Sciatic nerve (tissue), 2 donors: ENCODE results near the gene MRPL14. TPM values are rescaled to one million over a fixed set of nuclear protein-coding genes. Genes with fewer than 3 reads are reported as not detected.

Experiments used
- ATAC-seq: fragments of 200-7000 bp; cut with Tn5 transposase; one replicate; pipeline ENCODE4 v1.9.1; 2020; ENCODE audit warnings: mild to moderate bottlenecking, moderate library complexity
- DNase-seq: peaks from one replicate; pipeline ENCODE4 v3.0.0-alpha.2; 2020; ENCODE audit warnings: low spot score
- intact Hi-C: fragments of 100-400 bp; cut with DNase I; formaldehyde crosslinking; loops from one replicate; pipeline ENCODE4 v1.14.2; 2022
- total RNA-seq: library from RNA; stranded (reverse); fragmentation: NEBNext Ultra II Directional; extraction: Animal tissue kit (Norgen Biotek cat#: 25700); gene quantifications from one replicate; pipeline ENCODE4 v1.2.1, GENCODE V29; 2021
- donor health status: DM: no; HTN: no; CAD: no.
- donor health status: DM: no; HTN: no; CAD: no.

MRPL14 gene
- total RNA-seq, 1 donor from 2014 or later: 21.8 TPM

- no peak for DNase-seq
- ATAC-seq: no peak
- intact Hi-C loops: no loop called here
Measured at GRCh38 chr6:44088827-44089590, 38.2 kb downstream of the MRPL14 start.

- ATAC-seq (no peak), DNase-seq (no peak)
- intact Hi-C loops: no loop called here
Measured at GRCh38 chr6:44087623-44088022, 39.6 kb downstream of the MRPL14 start.

GRCh38 chr6:44086931-44087574 lies 40.2 kb downstream of the MRPL14 start:
- ATAC-seq (peak; percentile 23), DNase-seq (no peak)
- intact Hi-C loops: no loop called here

- no peak for ATAC-seq
- intact Hi-C loops: no loop called here
- no peak for DNase-seq
Measured at GRCh38 chr6:44085219-44085618, 42.0 kb downstream of the MRPL14 start.

GRCh38 chr6:44084231-44085014 lies 42.8 kb downstream of the MRPL14 start:
- no peak for ATAC-seq
- DNase-seq: no peak
- intact Hi-C loops: no loop called here

GRCh38 chr6:44082872-44083321 lies 44.4 kb downstream of the MRPL14 start:
- no peak for DNase-seq
- no peak for ATAC-seq
- intact Hi-C loops: no loop called here

GRCh38 chr6:44081753-44082152 lies 45.5 kb downstream of the MRPL14 start:
- no peak for DNase-seq
- intact Hi-C loops: no loop called here
- ATAC-seq: no peak

GRCh38 chr6:44080561-44081521 lies 46.4 kb downstream of the MRPL14 start:
- intact Hi-C loops: no loop called here
- no peak for ATAC-seq

GRCh38 chr6:44079672-44080071 lies 47.6 kb downstream of the MRPL14 start:
- ATAC-seq (no peak), DNase-seq (no peak)
- intact Hi-C loops: loop anchor here (2.0 to 5.0 kb wide), 2 partner anchors 311 to 412 kb away; no protein-coding TSS in a partner anchor

More at GRCh38 chr6:44080561-44081521, 46.4 kb downstream of the MRPL14 start:
- no peak for DNase-seq

GRCh38 chr6:44078827-44079671 lies 48.2 kb downstream of the MRPL14 start:
- intact Hi-C loops: loop anchor here (2.0 to 5.0 kb wide), 2 partner anchors 310 to 412 kb away; no protein-coding TSS in a partner anchor
- ATAC-seq: peak; percentile 63
- DNase-seq: peak; percentile 81

- intact Hi-C loops: loop anchor here (2.0 to 5.0 kb wide), 2 partner anchors 310 to 411 kb away; no protein-coding TSS in a partner anchor
- no peak for DNase-seq
- ATAC-seq: no peak
Measured at GRCh38 chr6:44078219-44078826, 48.9 kb downstream of the MRPL14 start.

GRCh38 chr6:44077214-44077946 lies 49.9 kb downstream of the MRPL14 start:
- intact Hi-C loops: loop anchor here (5.0 kb wide), 1 partner anchor 410 kb away; no protein-coding TSS in a partner anchor
- ATAC-seq (no peak), DNase-seq (no peak)

- ATAC-seq (no peak), DNase-seq (peak; percentile 81)
- intact Hi-C loops: loop anchor here (5.0 kb wide), 1 partner anchor 409 kb away; no protein-coding TSS in a partner anchor
Measured at GRCh38 chr6:44076356-44077213, 50.7 kb downstream of the MRPL14 start.

GRCh38 chr6:44075647-44076355 lies 51.5 kb downstream of the MRPL14 start:
- DNase-seq (no peak), ATAC-seq (no peak)
- intact Hi-C loops: loop anchor here (5.0 kb wide), 1 partner anchor 408 kb away; no protein-coding TSS in a partner anchor
